ENCODE data around the gene PRKCA. TPM values are rescaled to one million over a fixed set of nuclear protein-coding genes. Genes with fewer than 3 reads are reported as not detected.

Gene PRKCA
- total RNA-seq, 3 donors from 2014 or later (not counting 1 experiment from before 2014, with no cell fraction given) = 19.6 to 29.0 (median 20.4) TPM

DNA sequence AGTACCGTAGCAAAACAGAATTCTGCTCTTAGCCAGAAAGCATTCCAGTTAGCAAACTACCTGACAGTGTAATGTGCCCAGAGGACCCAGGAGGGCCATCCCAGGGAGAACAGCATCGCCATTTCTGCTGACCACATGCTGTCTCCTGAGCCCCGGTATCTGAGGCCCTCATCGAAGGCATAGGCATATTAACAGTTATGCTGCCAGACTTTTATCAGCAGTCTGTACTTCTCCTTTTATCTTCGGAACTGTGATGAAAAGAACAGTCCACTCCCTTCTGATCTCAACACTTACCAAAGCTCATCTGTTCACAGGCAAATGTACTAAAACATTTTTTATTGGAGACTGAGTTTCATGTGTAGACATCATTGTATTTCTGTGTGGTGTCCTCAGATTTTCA is 236.4 kb downstream of the PRKCA start:
- Histone ChIP-seq H3K4me3 (ENCODE audit: low read length) (no peak overlapping the region), H3K36me3 (ENCODE audit: control insufficient read depth, insufficient read depth, low read length) (no peaks in the 10 kb centered on the region), H3K4me1 (ENCODE audit: control insufficient read depth, insufficient read depth, low read length) (peaks cover 30% of the 10 kb centered on the region), H3K27me3 (ENCODE audit: control insufficient read depth, insufficient read depth, low read length) (no peaks in the 10 kb centered on the region), H3K9me3 (ENCODE audit: control insufficient read depth, insufficient read depth, low read length) (no peaks in the 10 kb centered on the region), H3K27ac (ENCODE audit: low read length) (no peak overlapping the region)
- no peak for TF ChIP-seq CTCF (IDR thresholded peaks at IDR 0.05)
- peaks cover 41 to 50% of the 10 kb centered on the region in 2 donors for H3K4me1 Mint-ChIP-seq
- no peak overlapping the region for H3K4me3 Mint-ChIP-seq
- 76% methylated on average over 5 of the region's 5 CpGs for WGBS (ENCODE audit: insufficient coverage)
- no peak for ATAC-seq
- no peak for DNase-seq
- H3K27ac Mint-ChIP-seq = no peak overlapping the region
- no peaks in the 10 kb centered on the region for H3K27me3 Mint-ChIP-seq (ENCODE audit: low read depth in 2 of 2)
- intact Hi-C loops (cut with micrococcal nuclease) = no loop called here
- H3K36me3 Mint-ChIP-seq = no peaks in the 10 kb centered on the region
- no peaks in the 10 kb centered on the region for H3K9me3 Mint-ChIP-seq

GRCh38 chr17:66540131-66540781 is 237.8 kb downstream of the PRKCA start:
- no peaks in the 10 kb centered on the region for H3K27me3 ChIP-seq (ENCODE audit: control insufficient read depth, insufficient read depth, low read length)
- ATAC-seq (no peak), DNase-seq (no peak)
- WGBS (ENCODE audit: insufficient coverage) = 96% methylated on average over 17 of the region's 17 CpGs
- H3K36me3 Mint-ChIP-seq = no peaks in the 10 kb centered on the region
- peaks cover 36% of the 10 kb centered on the region for H3K4me1 ChIP-seq (ENCODE audit: control insufficient read depth, insufficient read depth, low read length)
- H3K4me3 Mint-ChIP-seq = no peak overlapping the region
- no peaks in the 10 kb centered on the region for H3K27me3 Mint-ChIP-seq (ENCODE audit: low read depth in 2 of 2)
- H3K36me3 ChIP-seq (ENCODE audit: control insufficient read depth, insufficient read depth, low read length) = no peaks in the 10 kb centered on the region
- no peak overlapping the region for H3K27ac ChIP-seq (ENCODE audit: low read length)
- H3K9me3 ChIP-seq (ENCODE audit: control insufficient read depth, insufficient read depth, low read length) = no peaks in the 10 kb centered on the region
- intact Hi-C loops (cut with micrococcal nuclease) = no loop called here
- no peak overlapping the region for H3K4me3 ChIP-seq (ENCODE audit: low read length)
- TF ChIP-seq CTCF (IDR thresholded peaks at IDR 0.05) = no peak
- H3K27ac Mint-ChIP-seq = peak overlapping the region; percentile 81 to 91
- peaks cover 41 to 54% of the 10 kb centered on the region in 2 donors for H3K4me1 Mint-ChIP-seq
- no peaks in the 10 kb centered on the region for H3K9me3 Mint-ChIP-seq

DNA sequence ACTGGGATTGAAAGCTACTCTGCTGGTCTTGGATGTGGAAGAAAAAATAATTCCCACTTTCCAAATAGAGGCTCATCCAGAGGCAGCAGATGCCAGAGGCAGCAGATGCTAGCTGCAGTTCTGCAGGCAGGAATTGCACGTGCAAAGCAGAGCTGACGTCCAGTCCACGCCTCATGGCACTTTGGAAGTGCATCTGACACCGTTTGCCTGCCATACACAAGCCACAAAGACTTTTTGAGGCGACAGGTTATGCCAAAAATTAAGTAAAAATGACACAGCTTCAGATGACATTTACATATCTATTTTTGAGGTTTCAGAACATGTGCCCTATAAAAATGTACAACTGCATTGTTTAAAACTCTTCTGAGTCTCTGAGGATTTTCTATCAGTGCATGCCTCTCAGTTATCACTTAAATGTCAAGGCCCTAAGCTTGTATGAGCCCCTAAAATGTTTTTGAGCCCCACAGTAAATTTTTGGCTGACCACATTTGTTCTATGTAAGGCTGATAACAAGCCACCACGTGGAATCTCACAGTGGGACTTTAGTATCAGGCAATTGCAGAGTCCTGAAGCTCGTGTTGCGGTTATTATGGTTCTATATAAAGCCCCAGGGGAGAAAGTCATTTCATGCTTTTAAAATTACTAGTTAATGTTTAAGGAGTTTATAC is 239.2 kb downstream of the PRKCA start:
- Mint-ChIP-seq H3K27ac (peak overlapping the region; percentile 81 to 91), H3K27me3 (ENCODE audit: low read depth in 2 of 2) (no peaks in the 10 kb centered on the region), H3K4me3 (peak overlapping the region; percentile 75), H3K9me3 (no peaks in the 10 kb centered on the region), H3K4me1 (peaks cover 39 to 52% of the 10 kb centered on the region in 2 donors), H3K36me3 (no peaks in the 10 kb centered on the region)
- Histone ChIP-seq H3K4me3 (ENCODE audit: low read length) (no peak overlapping the region), H3K27me3 (ENCODE audit: control insufficient read depth, insufficient read depth, low read length) (no peaks in the 10 kb centered on the region), H3K36me3 (ENCODE audit: control insufficient read depth, insufficient read depth, low read length) (no peaks in the 10 kb centered on the region), H3K27ac (ENCODE audit: low read length) (peak overlapping the region; percentile 60), H3K4me1 (ENCODE audit: control insufficient read depth, insufficient read depth, low read length) (peaks cover 39% of the 10 kb centered on the region), H3K9me3 (ENCODE audit: control insufficient read depth, insufficient read depth, low read length) (no peaks in the 10 kb centered on the region)
- peak; percentile 21 to 42 (median 28) for ATAC-seq
- no peak for TF ChIP-seq CTCF (IDR thresholded peaks at IDR 0.05)
- DNase-seq = no peak
- intact Hi-C loops (cut with micrococcal nuclease) = no loop called here
- 23% methylated on average over 8 of the region's 8 CpGs for WGBS (ENCODE audit: insufficient coverage)
